H1 (cell line): ENCODE data around the gene KCTD7.
"Not testable (repeated sequence)": the region's sequence is repeated elsewhere in the genome, so short reads cannot be mapped to it uniquely, and the experiment has no call there.

Experiments
- CEBPB ChIP-seq: IDR thresholded peaks from 2 replicates; pipeline ENCODE4 v1.6.1; 2012; ENCODE audit warnings: low read depth, low read length
- CTCF ChIP-seq, 3 experiments: IDR thresholded peaks; 1 replicate in 2 of 3; 2 replicates in 1 of 3; pipeline versions ENCODE4 v1.5.1 to v1.6.1; 2011; ENCODE audit warnings: low read length in 3 of 3, mild to moderate bottlenecking in 3 of 3, inconsistent platforms in 2 of 3, low read depth in 1 of 3, moderate library complexity in 1 of 3; ENCODE audit not compliant: insufficient read depth in 1 of 3; ENCODE audit errors: control extremely low read depth in 1 of 3
- EP300 ChIP-seq, 2 experiments: IDR thresholded peaks; 1 replicate in 1 of 2; 2 replicates in 1 of 2; pipeline ENCODE4 v1.6.1; 2011 to 2012; ENCODE audit warnings: low read depth in 2 of 2, low read length in 2 of 2, mild to moderate bottlenecking in 2 of 2, borderline replicate concordance in 1 of 2, inconsistent platforms in 1 of 2, moderate library complexity in 1 of 2
- POLR2A ChIP-seq, 2 experiments: IDR thresholded peaks; 1 replicate in 1 of 2; 2 replicates in 1 of 2; pipeline ENCODE4 v1.6.1; 2011; ENCODE audit warnings: low read depth in 2 of 2, low read length in 2 of 2, mild to moderate bottlenecking in 2 of 2; ENCODE audit errors: control extremely low read depth in 1 of 2
- SIN3A ChIP-seq, 2 experiments: IDR thresholded peaks in 1 of 2; conservative IDR thresholded peaks in 1 of 2; 2 replicates each; pipeline ENCODE4 v1.6.1; 2011 to 2012; ENCODE audit warnings: low read length in 2 of 2, improper control_type of control experiment in 1 of 2, low read depth in 1 of 2, mild to moderate bottlenecking in 1 of 2

DNA sequence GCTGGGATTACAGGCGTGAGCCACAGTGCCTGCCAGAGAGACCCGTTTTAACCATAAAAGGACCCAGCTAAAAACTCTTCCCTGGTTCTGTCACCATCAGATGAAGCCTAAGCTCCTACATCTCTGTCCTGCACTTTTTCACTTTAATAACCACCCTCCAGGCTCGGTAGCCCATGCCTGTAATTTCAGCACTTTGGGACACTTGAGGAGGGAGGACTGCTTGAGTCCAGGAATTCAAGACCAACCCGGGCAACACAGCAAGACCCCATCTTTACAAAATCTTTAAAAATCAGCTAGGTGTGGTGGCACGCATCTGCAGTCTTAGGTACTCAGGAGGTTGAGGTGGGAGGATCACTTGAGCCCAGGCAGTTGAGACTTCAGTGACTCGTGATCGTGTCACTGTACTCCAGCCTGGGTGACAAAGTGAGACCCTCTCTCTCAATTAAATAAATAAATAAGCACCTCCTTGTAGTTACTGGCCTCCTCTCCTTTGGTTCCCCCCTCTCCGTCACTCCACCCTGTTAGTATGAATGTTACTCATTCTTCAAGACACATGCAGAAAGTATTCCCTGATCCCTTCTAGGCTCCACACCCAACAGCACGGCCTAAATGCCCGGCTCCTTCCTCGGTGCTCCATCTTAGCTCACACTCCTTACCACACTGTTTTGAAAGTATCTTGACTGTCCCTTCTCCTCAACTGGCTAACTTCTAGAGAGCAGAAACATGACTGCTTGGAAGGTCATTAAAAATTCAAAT, 38.2 kb upstream of the KCTD7 start:
- not testable (repeated sequence) for TF ChIP-seq EP300 (IDR thresholded peaks at IDR 0.05; ENCODE audit: borderline replicate concordance in 1 of 2, low read depth in 2 of 2, low read length in 2 of 2); CTCF (IDR thresholded peaks at IDR 0.05; ENCODE audit: control extremely low read depth in 1 of 3, insufficient read depth in 1 of 3, low read depth in 1 of 3, low read length in 3 of 3); SIN3A (conservative IDR thresholded peaks at IDR 0.05 in 1 of 2, IDR thresholded peaks at IDR 0.05 in 1 of 2; ENCODE audit: low read depth in 1 of 2, low read length in 2 of 2); POLR2A (IDR thresholded peaks at IDR 0.05; ENCODE audit: control extremely low read depth in 1 of 2, low read depth in 2 of 2, low read length in 2 of 2); CEBPB
